ENCODE results near the gene HADHB. TPM values are rescaled to one million over a fixed set of nuclear protein-coding genes. Genes with fewer than 3 reads are reported as not detected.

HADHB gene
- total and polyA plus RNA-seq, 2 of the 13 experiments (the other 11 are each of a cell fraction or from before 2014, with no cell fraction given): 112 to 238 TPM

DNA sequence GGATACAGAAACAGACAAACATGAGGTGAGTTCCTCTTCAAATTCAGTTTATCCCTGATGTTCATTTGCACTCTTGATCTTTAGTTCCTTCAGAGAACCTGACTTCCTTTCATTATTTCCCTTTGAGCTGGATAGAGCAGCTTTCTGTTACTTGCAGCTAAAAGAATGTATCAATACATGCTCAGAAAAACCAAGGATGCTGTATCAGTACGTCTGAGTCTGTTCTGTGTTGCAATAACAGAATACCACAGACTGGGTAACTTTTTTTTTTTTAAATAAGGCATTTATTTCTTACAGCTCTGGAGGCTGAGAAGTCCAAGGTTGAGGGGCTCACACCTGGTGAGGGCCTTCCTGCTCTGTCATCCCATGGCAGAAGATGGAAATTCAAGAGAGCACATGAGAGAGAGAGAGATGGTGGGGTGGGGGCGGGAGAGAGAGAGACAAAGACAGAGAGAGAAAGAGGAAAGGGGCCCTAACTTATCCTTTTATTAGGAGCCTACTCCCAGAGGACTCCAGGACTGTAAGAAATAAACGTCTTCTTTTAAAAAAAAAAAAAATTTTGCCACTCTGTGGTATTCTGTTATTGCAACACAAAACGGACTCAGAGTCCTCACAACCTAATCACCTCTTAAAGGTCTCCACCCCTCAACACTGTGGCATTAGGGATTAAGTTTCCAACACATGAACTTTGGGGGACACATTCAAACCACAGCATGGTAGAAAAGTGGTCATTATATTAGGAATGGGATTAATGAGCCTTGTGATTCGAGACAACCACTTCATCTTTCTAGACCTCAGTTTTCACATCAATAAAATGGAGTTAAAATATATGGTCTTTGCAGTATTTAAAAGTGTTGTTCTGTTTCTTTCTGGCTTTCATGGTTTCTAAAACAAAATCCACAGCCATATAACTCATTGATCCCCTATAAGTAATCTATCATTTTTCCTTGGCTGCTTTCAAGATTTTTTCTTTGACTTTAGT, 82.8 kb downstream of the HADHB start:
- FAIRE-seq: no peak
- ChIA-PET POLR2A (interaction anchor here (1.6 kb wide), 1 partner anchor 18 kb away, joined by 4 read pairs; the partner anchor contains the start of gene SELENOI), CTCF (ENCODE audit: low intra/inter-chr PET ratio, low total read pairs) (no interaction called here)
- WGBS (ENCODE audit: low lambda C conversion rate): 7% methylated on average over 5 of the region's 5 CpGs
- no peaks in the 10 kb centered on the region for H3K9me3 ChIP-seq (ENCODE audit: low read length)
- in situ Hi-C loops (cut with HindIII; ENCODE audit: extremely low pct_ligation_motif_present, low pct_unique_long_range_greater_than_20kb) (loop anchor here (25.0 kb wide), 1 partner anchor 340 kb away; the partner anchor contains the start of gene KIF3C), intact Hi-C loops (cut with micrococcal nuclease; ENCODE audit: unreplicated experiment) (loop anchor here (5.0 kb wide), 1 partner anchor 155 kb away; the partner anchor contains the start of gene GAREM2)
- no peaks in the 10 kb centered on the region for H3K36me3 ChIP-seq (replicated peaks in 1 of 2; ENCODE audit: control insufficient read depth in 1 of 2, insufficient read depth in 2 of 2, low read length in 2 of 2)
- BruUV-seq (replicated peaks): no TSS peak
- ATAC-seq: no peak
- no peaks in the 10 kb centered on the region; a peak in 1 of 5 replicates for H3K27me3 ChIP-seq (ENCODE audit: control insufficient read depth in 1 of 2, insufficient read depth in 2 of 2, low read length in 2 of 2)
- no peaks in the 10 kb centered on the region for H4K20me1 ChIP-seq (ENCODE audit: insufficient read depth, low read length)
- H3K79me2 ChIP-seq (ENCODE audit: insufficient read depth, low read length): no peaks in the 10 kb centered on the region
- peaks cover 46% of the 10 kb centered on the region for H3K4me1 ChIP-seq (ENCODE audit: insufficient read depth, low read length)
- DNase-seq (ENCODE audit: low spot score): no peak
- H3K4me3 ChIP-seq (replicated peaks in 1 of 3; ENCODE audit: insufficient read depth in 1 of 3, low read depth in 2 of 3, low read length in 3 of 3): no peak overlapping the region
- no peak overlapping the region for H3K4me2 ChIP-seq (ENCODE audit: low read depth, low read length)
- H2AFZ ChIP-seq (ENCODE audit: low read length): no peak overlapping the region
- H3K9ac ChIP-seq (ENCODE audit: insufficient read depth, low read depth, low read length): no peak overlapping the region
- H3K27ac ChIP-seq (ENCODE audit: extremely low read length, insufficient read depth, low read length): no peak overlapping the region
- TF ChIP-seq ZNF607 (CRISPR knock-in tag; IDR thresholded peaks at IDR 0.05; ENCODE audit: borderline replicate concordance) (no peak), ZMYM3 (CRISPR knock-in tag; IDR thresholded peaks at IDR 0.05) (0 out of 2 replicates have a peak, but pooled peaks have one; percentile 12), SIN3A (IDR thresholded peaks at IDR 0.05; ENCODE audit: borderline replicate concordance, low read depth, low read length) (no peak), THYN1 (CRISPR knock-in tag; IDR thresholded peaks at IDR 0.05; ENCODE audit: borderline replicate concordance, low read depth) (no peak), TOPORS (CRISPR knock-in tag; IDR thresholded peaks at IDR 0.05) (no peak), HOXA5 (CRISPR knock-in tag; IDR thresholded peaks at IDR 0.05) (no peak), ZNF629 (CRISPR knock-in tag; conservative IDR thresholded peaks at IDR 0.05) (peak; percentile 91), CEBPB (IDR thresholded peaks at IDR 0.05; ENCODE audit: borderline replicate concordance, low read depth, low read length) (peak; percentile 56), ZNF552 (CRISPR knock-in tag; IDR thresholded peaks at IDR 0.05; ENCODE audit: borderline replicate concordance) (no peak), KDM1A (CRISPR knock-in tag; IDR thresholded peaks at IDR 0.05) (0 out of 2 replicates have a peak, but pooled peaks have one; percentile 37), PCBP2 (optimal IDR thresholded peaks at IDR 0.05; ENCODE audit: low read depth, low read length, poor library complexity, severe bottlenecking) (no peak)
- TF ChIP-seq, protein P1, sequence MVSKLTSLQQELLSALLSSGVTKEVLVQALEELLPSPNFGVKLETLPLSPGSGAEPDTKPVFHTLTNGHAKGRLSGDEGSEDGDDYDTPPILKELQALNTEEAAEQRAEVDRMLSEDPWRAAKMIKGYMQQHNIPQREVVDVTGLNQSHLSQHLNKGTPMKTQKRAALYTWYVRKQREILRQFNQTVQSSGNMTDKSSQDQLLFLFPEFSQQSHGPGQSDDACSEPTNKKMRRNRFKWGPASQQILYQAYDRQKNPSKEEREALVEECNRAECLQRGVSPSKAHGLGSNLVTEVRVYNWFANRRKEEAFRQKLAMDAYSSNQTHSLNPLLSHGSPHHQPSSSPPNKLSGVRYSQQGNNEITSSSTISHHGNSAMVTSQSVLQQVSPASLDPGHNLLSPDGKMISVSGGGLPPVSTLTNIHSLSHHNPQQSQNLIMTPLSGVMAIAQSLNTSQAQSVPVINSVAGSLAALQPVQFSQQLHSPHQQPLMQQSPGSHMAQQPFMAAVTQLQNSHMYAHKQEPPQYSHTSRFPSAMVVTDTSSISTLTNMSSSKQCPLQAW (CRISPR knock-in tag; IDR thresholded peaks at IDR 0.05): no peak
- TF ChIP-seq, protein P2, sequence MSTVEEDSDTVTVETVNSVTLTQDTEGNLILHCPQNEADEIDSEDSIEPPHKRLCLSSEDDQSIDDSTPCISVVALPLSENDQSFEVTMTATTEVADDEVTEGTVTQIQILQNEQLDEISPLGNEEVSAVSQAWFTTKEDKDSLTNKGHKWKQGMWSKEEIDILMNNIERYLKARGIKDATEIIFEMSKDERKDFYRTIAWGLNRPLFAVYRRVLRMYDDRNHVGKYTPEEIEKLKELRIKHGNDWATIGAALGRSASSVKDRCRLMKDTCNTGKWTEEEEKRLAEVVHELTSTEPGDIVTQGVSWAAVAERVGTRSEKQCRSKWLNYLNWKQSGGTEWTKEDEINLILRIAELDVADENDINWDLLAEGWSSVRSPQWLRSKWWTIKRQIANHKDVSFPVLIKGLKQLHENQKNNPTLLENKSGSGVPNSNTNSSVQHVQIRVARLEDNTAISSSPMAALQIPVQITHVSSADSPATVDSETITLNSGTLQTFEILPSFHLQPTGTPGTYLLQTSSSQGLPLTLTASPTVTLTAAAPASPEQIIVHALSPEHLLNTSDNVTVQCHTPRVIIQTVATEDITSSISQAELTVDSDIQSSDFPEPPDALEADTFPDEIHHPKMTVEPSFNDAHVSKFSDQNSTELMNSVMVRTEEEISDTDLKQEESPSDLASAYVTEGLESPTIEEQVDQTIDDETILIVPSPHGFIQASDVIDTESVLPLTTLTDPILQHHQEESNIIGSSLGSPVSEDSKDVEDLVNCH (CRISPR knock-in tag; IDR thresholded peaks at IDR 0.05): no peak
- TF ChIP-seq, protein P3, sequence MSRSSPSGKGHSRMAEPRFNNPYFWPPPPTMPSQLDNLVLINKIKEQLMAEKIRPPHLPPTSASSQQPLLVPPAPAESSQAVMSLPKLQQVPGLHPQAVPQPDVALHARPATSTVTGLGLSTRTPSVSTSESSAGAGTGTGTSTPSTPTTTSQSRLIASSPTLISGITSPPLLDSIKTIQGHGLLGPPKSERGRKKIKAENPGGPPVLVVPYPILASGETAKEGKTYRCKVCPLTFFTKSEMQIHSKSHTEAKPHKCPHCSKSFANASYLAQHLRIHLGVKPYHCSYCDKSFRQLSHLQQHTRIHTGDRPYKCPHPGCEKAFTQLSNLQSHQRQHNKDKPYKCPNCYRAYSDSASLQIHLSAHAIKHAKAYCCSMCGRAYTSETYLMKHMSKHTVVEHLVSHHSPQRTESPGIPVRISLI (CRISPR knock-in tag; IDR thresholded peaks at IDR 0.05; ENCODE audit: borderline replicate concordance): 0 out of 2 replicates have a peak, but pooled peaks have one; percentile 15
